ACHN (cell line): Measurements from ENCODE around the gene ARCN1.

ENCODE experiments used
- DNase-seq: peaks from one replicate; pipeline ENCODE4 v3.0.0-alpha.2; 2015
- in situ Hi-C: cut with HindIII; loops from 2 replicates; pipeline ENCODE4 v1.10.0; 2017; ENCODE audit warnings: low sequenced_read_pairs, low pct_ligation_motif_present, low pct_unique_long_range_greater_than_20kb

ARCN1 gene

GRCh38 chr11:118645066-118645715 is 73.0 kb downstream of the ARCN1 start:
- in situ Hi-C loops = no loop called here
- no peak for DNase-seq

DNA sequence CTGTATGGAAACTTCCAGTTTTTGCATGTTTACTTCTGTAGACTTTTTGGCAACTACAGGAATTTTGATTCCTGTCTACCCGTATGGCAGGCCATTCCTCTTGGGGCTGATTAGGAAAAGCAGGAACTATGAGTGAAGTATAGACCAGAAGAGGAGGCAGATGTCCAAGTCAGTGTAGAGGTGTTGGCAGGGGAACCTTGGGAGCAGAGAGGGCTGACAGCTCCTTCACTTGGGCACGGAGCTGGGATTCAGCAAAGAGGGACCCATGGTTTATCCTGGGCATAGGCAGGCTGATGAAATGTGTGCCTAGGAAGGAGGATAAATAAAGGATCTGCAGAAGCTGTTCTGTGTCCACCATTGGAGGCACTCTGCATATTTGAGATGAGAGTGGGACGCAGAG is 74.2 kb downstream of the ARCN1 start:
- no peak for DNase-seq
- in situ Hi-C loops = no loop called here

DNA sequence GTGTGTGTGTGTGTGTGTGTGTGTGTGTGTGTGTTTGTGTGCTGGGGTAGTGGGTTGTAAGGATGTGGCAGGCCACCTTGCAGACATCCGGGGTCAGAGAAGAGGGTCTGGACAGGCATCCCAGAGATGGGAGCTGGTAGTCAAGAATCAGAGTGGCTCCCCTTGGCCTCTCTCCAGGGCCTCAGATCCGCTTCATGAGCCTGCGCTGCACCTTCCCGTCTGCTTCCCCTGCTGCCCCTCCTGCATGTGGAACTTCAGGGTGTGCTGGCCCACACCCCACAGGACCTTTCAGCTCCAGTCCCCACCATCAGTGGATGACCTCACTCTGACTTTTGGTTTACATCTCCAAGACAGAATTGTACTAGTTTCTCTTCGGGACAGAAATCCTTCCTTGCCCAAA is 76.1 kb downstream of the ARCN1 start:
- DNase-seq = no peak
- in situ Hi-C loops = no loop called here

GRCh38 chr11:118649941-118650340 is 77.7 kb downstream of the ARCN1 start:
- DNase-seq = no peak
- in situ Hi-C loops = no loop called here

DNA sequence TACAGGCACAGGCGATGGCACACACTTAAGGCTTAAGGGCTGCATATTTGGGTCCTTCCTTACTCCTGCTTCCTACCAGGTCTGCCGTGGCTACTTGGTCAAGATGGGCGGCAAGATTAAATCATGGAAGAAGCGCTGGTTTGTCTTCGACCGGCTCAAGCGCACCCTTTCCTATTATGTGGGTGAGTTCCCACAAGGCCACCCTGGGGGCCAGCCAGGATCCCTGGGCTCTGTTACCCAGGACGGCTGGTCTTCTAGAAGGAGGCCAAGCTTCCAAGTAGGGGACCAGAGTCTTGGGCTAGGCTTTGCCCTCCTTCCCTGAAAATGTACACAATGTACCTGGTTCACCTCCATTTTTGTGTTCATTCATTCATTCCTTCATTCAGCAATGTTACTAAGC is 78.2 kb downstream of the ARCN1 start:
- in situ Hi-C loops = no loop called here
- no peak for DNase-seq

GRCh38 chr11:118651820-118652219 is 79.6 kb downstream of the ARCN1 start:
- in situ Hi-C loops = no loop called here
- no peak for DNase-seq
